ENCODE results near the gene EFCAB6.

Gene EFCAB6

DNA sequence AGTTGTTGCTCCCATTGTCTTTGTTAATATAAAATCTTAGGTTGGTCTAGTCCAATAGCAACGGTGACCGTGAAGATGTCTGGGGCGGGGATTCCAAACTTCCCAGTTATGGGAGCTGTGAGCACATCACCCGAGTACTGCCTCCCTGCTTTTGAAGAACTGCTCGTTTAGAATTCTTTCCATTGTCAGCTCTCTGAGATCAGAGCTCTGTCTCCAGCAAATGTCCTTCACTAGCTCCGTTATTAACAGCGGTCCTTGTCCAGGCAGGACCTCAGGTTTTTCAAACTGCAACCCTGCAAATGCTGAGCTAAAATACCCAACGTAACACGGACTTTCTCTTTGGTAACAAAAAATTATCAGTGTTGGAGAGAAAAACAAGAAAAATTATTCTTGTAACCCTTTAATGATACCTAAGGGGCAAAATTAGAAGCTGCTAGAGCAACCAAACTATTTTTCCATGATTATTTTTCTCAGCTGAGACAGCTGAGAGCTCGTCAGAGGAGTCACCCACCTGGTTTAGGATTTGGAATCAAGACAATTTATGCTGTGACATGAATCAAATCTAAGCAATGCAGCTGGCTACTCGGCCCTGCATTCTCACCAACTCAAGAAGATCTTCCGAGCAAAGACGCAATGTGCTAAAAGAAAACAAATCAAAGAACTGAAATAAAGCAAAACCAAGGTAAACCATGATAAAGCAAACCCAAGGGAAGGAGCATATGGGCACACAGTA, 15.1 kb upstream of the EFCAB6 start:
- FAIRE-seq, result no peak
- TF ChIP-seq POLR2AphosphoS5 (IDR thresholded peaks at IDR 0.05; ENCODE audit: low read depth, low read length) (no peak), POLR2A (IDR thresholded peaks at IDR 0.05; ENCODE audit: low read depth, low read length) (no peak), TAF1 (IDR thresholded peaks at IDR 0.05; ENCODE audit: borderline replicate concordance, low read depth, low read length) (no peak)
- DNase-seq (ENCODE audit: insufficient read length), result no peak

DNA sequence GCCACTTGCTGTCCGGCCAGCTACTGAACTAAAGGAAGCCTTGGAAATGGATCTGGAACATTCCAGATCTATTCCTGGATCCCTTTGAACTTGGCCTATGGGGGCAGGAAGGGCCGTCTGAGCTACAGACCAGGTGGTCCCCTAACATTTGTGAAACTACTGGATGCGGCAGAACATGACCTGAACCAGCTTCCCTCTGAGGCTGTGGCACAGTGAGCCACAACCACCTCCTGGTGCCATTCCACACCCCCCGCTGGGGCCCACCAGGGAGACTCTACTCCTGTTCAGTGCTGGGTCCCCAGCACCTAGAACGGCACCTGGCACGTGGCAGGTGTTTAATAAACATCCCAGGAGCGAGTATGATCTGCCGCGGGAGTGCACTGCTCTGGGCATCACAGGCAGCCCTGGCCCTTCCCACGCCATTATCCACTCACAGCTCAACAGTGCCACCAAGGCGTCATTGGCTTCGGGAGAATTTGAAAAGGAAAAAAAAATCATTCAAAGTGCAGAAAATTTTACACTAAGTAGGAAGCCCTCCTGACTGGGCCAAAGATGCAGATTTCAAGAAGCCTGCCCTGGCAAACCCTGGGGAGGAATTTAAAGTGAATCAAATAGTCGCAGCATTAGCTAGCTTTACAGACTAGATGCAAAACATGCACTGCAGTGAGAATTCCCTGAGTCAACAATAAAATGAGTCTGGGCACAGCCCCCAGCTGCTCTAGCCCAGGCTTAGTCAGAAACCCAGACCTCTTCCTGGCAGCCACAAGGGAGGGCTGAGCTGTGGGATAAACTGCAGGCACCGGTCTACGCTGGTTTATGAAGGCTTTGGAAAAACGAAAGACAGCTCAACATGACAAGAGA, 14.3 kb upstream of the EFCAB6 start:
- FAIRE-seq, result no peak
- TF ChIP-seq POLR2AphosphoS5 (IDR thresholded peaks at IDR 0.05; ENCODE audit: low read depth, low read length) (no peak), POLR2A (IDR thresholded peaks at IDR 0.05; ENCODE audit: low read depth, low read length) (no peak)
- DNase-seq (ENCODE audit: insufficient read length), result no peak

DNA sequence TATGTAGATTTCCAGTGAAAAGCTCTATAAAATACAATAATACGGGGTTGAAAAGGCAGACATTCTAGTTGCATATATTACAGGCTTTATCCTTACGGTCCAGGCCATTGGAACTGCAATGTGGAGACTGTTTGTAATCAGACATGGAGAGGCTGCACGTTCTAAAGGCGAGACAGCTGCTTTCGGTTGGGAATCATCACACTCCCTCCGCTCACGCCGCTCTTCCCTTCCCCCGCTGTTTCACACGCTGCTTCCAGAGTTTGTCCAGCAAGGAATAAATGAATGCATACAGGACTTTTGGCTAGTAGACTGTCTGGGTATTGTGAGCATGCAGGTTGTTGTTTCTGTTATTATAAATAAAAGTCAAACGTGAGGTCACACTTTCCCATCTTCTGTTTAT, 13.5 kb upstream of the EFCAB6 start:
- TF ChIP-seq POLR2AphosphoS5 (IDR thresholded peaks at IDR 0.05; ENCODE audit: low read depth, low read length) (no peak), TAF1 (IDR thresholded peaks at IDR 0.05; ENCODE audit: borderline replicate concordance, low read depth, low read length) (no peak), POLR2A (IDR thresholded peaks at IDR 0.05; ENCODE audit: low read depth, low read length) (no peak)
- no peak for FAIRE-seq
- DNase-seq (ENCODE audit: insufficient read length), result no peak

DNA sequence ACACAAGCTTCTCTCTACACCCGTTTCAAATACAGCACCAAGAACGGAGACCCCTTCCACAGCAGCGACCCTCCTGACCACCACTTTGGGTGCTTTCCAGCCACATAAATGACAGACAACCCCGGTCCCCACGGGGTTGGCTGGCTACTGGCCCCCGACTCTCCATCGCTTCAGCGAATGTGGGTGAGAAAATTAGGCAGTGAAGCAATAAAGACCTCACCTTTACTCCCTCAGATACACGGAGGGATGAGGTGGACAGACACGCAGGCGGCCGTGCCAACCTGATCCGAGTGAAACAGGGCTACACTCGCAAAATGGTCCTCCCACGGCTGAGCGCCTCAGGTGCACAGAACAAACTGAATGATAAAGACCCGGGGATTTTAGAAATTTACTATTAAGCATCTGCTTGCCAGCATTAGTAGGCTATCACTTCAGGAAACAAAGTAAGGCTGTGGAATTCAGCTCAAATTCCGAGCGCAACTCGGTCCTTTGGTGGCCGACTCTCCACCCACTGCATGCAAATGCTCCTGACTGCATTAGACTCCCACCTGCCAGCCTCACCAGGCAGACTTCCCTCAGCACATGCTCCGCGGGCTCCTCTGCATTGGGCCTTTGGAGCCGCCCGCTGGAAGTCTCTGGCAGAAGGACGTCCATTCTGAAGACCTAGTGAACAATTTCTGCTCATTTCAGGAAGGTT, 12.8 kb upstream of the EFCAB6 start:
- DNase-seq (ENCODE audit: insufficient read length), result no peak
- TF ChIP-seq POLR2AphosphoS5 (IDR thresholded peaks at IDR 0.05; ENCODE audit: low read depth, low read length) (no peak), TAF1 (IDR thresholded peaks at IDR 0.05; ENCODE audit: borderline replicate concordance, low read depth, low read length) (no peak)

DNA sequence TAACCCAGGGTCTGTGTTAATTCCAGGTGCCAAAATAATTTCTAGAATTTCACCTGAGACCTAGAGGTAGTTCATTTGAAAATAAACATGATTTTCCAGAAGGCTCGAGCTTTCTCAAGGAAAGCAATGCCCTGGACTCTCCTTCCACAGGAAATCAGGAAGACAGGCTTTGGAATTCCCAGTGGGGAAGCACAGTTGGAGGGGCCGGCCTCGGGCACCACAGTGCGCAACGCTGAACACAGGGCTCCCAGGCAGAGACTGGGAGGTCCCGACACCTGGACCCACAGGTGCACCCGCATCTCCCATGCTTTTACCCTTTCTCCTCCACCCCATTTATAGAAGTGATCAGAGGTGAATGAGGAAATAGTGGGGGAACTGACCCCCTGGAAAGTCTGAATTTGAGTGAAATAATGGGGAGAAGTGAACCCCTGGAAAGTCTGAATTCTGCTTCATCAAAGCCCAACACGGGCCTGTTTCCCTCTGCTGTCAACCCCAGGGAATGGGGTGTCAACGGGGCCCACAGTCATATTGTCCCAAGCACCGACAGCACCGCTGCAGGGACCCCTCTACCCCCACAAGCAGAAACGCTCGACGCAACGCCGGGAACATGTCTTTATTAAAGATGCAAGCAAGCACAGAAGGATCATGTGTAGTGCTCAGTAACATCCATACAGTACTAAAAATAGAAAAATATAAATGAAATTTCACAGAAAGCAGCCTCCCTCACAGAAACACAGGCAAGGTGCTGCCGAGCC, 12.0 kb upstream of the EFCAB6 start:
- no peak for FAIRE-seq
- no peak for DNase-seq (ENCODE audit: insufficient read length)
- TF ChIP-seq TAF1 (IDR thresholded peaks at IDR 0.05; ENCODE audit: borderline replicate concordance, low read depth, low read length), result no peak
- TF ChIP-seq POLR2A (IDR thresholded peaks at IDR 0.05; ENCODE audit: low read depth, low read length), result no peak
- TF ChIP-seq POLR2AphosphoS5 (IDR thresholded peaks at IDR 0.05; ENCODE audit: low read depth, low read length), result no peak

More for the DNA sequence above, 12.8 kb upstream of the EFCAB6 start:
- FAIRE-seq, result no peak

DNA sequence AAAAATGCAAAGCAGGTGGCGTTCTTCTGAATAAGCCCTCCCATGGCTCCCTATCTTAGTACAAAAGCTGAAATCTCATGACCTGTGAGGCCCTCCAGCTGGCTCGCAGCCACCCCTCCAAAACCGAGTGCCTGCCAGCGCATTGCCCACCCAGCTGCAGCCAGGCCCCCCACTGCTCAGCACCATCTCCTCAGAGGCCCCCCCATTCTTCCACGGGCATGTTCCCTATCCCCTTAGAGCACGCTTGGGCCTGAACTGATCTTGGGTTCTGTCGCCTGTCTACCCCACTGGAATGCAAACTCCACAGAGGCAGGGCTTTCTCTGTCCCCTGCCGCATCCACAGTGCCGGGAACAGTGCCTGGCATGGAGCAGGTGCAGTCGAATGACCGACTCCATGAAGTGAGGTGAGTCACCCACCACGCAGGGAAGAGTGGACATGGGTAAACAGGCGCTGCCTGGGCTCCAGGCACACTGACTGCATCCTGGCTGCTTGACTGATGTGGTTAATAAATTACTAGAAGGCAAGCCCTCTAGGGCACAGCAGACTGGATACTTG, 11.3 kb upstream of the EFCAB6 start:
- no peak for DNase-seq (ENCODE audit: insufficient read length)
- FAIRE-seq, result no peak
- no peak for TF ChIP-seq POLR2A (IDR thresholded peaks at IDR 0.05; ENCODE audit: low read depth, low read length)
- TF ChIP-seq TAF1 (IDR thresholded peaks at IDR 0.05; ENCODE audit: borderline replicate concordance, low read depth, low read length), result no peak
- TF ChIP-seq POLR2AphosphoS5 (IDR thresholded peaks at IDR 0.05; ENCODE audit: low read depth, low read length), result no peak

DNA sequence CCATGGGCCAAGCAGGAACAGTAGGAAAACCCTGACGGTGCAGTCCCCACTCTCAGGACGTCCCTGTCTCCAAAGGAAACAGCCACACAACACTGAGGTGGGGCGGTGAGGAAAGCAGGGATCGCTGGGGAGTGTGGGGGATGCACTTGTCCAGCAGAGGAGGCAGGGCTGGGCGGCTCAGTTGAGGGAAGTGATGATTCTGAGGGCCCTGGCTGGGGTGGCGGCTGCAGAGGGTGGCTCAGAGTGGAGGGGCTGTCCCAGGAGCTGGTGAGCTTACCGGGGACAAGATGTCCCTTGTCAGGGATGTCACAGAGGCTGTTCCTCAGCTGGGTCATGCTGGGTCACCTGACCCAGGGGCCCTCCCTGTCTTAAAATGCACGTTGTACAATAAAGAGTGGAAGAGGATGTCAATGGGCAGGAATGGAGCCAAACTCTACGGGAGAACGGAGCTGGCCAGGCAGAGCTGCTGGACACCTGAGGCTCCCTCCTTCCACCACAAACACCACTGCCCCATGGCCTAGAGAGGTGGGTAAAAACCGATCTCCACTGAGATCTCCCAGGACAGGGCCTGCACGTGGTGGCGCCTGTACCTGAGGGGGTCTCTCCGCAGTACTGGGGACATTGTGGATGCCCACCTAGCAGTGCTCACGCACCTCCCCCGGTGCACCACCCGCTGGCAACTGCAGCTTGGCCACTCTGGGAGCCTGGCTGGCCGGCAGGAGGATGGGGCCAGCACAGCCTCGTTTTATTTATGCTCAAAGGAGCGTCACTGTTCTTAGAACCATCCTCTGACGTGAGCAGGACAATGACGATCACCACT, 9.7 kb upstream of the EFCAB6 start:
- TF ChIP-seq POLR2A (IDR thresholded peaks at IDR 0.05; ENCODE audit: low read depth, low read length) (no peak), TAF1 (IDR thresholded peaks at IDR 0.05; ENCODE audit: borderline replicate concordance, low read depth, low read length) (no peak), POLR2AphosphoS5 (IDR thresholded peaks at IDR 0.05; ENCODE audit: low read depth, low read length) (no peak)
- FAIRE-seq, result no peak

DNA sequence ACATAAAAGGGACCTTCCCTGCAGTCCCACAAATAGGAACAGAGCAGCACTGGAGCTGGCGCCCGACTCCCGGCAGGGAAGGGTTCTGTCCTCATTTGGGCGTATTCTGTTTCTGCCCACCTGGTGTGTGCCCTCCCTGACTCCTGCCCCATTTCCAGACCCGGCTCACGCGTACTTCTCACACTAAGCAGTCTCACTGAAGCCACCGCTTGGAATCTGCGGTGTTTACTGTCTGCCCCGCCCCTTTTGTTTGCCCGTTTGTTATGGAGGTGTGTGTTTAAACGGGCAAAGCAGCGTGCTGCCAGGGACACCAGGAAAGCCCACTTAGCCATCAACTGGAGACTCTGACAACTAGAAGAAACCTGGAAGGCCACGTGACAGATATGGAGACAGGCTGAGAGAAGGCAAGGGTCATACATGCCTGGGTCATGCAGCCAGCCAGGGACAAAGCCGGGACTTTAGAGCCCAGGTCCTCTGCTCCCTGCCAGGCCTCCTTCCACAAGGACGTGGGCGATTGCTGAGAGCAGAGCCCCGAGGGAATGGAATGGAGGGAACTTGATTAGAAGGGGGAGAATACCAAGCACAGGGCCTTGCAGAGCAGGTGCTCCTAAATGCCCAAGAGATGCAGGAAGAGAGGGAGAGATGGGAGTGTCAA, 8.7 kb upstream of the EFCAB6 start:
- TF ChIP-seq POLR2AphosphoS5 (IDR thresholded peaks at IDR 0.05; ENCODE audit: low read depth, low read length), result no peak
- no peak for TF ChIP-seq TAF1 (IDR thresholded peaks at IDR 0.05; ENCODE audit: borderline replicate concordance, low read depth, low read length)
- no peak for TF ChIP-seq POLR2A (IDR thresholded peaks at IDR 0.05; ENCODE audit: low read depth, low read length)
- FAIRE-seq, result no peak
- DNase-seq (ENCODE audit: insufficient read length), result no peak

More for the DNA sequence above, 9.7 kb upstream of the EFCAB6 start:
- DNase-seq (ENCODE audit: insufficient read length), result no peak

DNA sequence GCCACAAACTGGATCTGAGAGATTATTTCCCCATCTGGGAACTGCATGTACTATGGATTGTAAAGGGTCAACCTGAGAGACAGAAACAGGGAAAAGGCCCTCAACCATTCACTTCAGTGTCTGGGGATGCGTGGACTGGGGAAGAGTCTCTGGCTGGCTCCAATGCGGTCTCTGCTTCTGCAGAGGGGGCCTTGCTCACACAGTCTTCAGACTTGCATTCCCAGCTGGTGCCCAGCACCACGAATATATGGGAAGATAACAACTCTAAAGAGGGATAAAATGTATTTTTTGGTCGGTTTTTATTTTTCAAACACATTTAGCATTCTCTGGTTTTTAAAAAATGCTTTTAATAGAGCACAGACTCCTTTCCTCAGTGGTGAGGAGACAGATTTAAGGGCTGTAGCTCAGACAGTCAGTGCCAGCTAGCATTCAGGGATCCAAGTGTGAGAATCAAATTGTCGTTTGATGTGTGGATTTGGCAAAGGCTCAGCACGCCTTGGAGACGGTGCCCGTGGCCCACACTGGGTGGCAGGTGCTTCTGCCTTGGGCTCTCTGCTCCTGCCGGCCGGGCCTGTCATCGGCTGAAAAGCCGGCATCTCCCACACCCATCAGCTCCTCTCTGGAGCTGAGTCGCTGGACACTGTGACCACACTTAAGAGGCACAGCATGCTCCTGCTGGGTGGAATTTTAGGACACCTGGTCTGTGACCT, 8.0 kb upstream of the EFCAB6 start:
- TF ChIP-seq TAF1 (IDR thresholded peaks at IDR 0.05; ENCODE audit: borderline replicate concordance, low read depth, low read length), result no peak
- TF ChIP-seq POLR2A (IDR thresholded peaks at IDR 0.05; ENCODE audit: low read depth, low read length), result no peak
- no peak for TF ChIP-seq POLR2AphosphoS5 (IDR thresholded peaks at IDR 0.05; ENCODE audit: low read depth, low read length)
- DNase-seq (ENCODE audit: insufficient read length) (no peak), FAIRE-seq (no peak)
